ENCODE measurements around the gene CPPED1.

- TF ChIP-seq CTCF (IDR thresholded peaks at IDR 0.05; ENCODE audit: low read depth, low read length), result no peak
- TF ChIP-seq EZH2phosphoT487 (IDR thresholded peaks at IDR 0.05; ENCODE audit: low read depth), result no peak
Observed at GRCh38 chr16:12732600-12732999, 71.1 kb downstream of the CPPED1 start.

Measured in OCI-LY3 (cell line).